Uterus (tissue), 4 donors: ENCODE measurements around the gene GIPC3. TPM values are rescaled to one million over a fixed set of nuclear protein-coding genes. Genes with fewer than 3 reads are reported as not detected.
A peak's percentile ranks its signal among the peaks of the same experiment; 100 is the strongest.
"Not testable (repeated sequence)": the region's sequence is repeated elsewhere in the genome, so short reads cannot be mapped to it uniquely, and the experiment has no call there.

ENCODE experiments used
- DNase-seq, 2 donors: peaks; one replicate each; pipeline ENCODE4 v3.0.0-alpha.2; 2019 to 2020
- H3K27ac ChIP-seq, 2 donors: fragments of 200-600 bp; sonication (generic); 1 replicate in 1 of 2; 2 replicates in 1 of 2; pipeline ENCODE4 v1.5.1; 2016 to 2018
- H3K27me3 ChIP-seq, 2 donors: fragments of 200-600 bp; sonication (generic); one replicate each; pipeline ENCODE4 v1.5.1; 2018 to 2019; ENCODE audit warnings: control low read depth in 1 of 2
- H3K36me3 ChIP-seq, 2 donors: fragments of 200-600 bp; sonication (generic); one replicate each; pipeline ENCODE4 v1.5.1; 2019; ENCODE audit warnings: control low read depth in 1 of 2
- H3K4me1 ChIP-seq, 2 donors: fragments of 200-600 bp; sonication (generic); one replicate each; pipeline ENCODE4 v1.5.1; 2018 to 2019; ENCODE audit warnings: control low read depth in 1 of 2
- H3K4me3 ChIP-seq, 2 donors: fragments of 200-600 bp; sonication (generic); 1 replicate in 1 of 2; 2 replicates in 1 of 2; pipeline ENCODE4 v1.5.1; 2018 to 2019; ENCODE audit warnings: mild to moderate bottlenecking in 1 of 2
- H3K9me3 ChIP-seq, 2 donors: fragments of 200-600 bp; sonication (generic); one replicate each; pipeline ENCODE4 v1.5.1; 2019; ENCODE audit warnings: control low read depth in 1 of 2
- CTCF ChIP-seq, 4 experiments: fragments of 200-600 bp in 2 of 4; fragments of 450-650 bp in 2 of 4; sonication (generic) in 2 of 4; IDR thresholded peaks; one replicate each; pipeline ENCODE4 v1.5.1; 2016 to 2019; ENCODE audit warnings: antibody characterized with exemption in 4 of 4, mild to moderate bottlenecking in 2 of 4, moderate library complexity in 1 of 4
- POLR2A ChIP-seq, 2 donors: fragments of 450-650 bp; IDR thresholded peaks; one replicate each; pipeline ENCODE4 v1.6.1; 2016; ENCODE audit warnings: antibody characterized with exemption in 2 of 2, mild to moderate bottlenecking in 1 of 2, moderate library complexity in 1 of 2
- intact Hi-C: fragments of 100-400 bp; cut with DNase I; formaldehyde crosslinking; loops from one replicate; pipeline ENCODE4 v1.15.1; 2023; ENCODE audit warnings: low total_unique reads
- total RNA-seq, 4 donors: library from RNA; depleted of rRNA in 3 of 4; stranded (reverse); fragments of >200 nt in 3 of 4; gene quantifications; one replicate each; pipeline versions ENCODE4 v1.1.0 to v1.2.4, GENCODE V29; 2014 to 2023
- donor health status: DM: yes; HTN: yes; CAD: no.

Gene GIPC3
- total RNA-seq, 4 donors from 2014 or later = 0.07 to 4.0 TPM; not detected in 2

- no peaks in the 10 kb centered on the region for H3K9me3 ChIP-seq
- no peak for DNase-seq
- no peaks in the 10 kb centered on the region for H3K27me3 ChIP-seq
- peak overlapping the region; percentile 87 to 89 for H3K4me3 ChIP-seq
- H3K27ac ChIP-seq = peak overlapping the region; percentile 91 to 92
- H3K36me3 ChIP-seq = no peaks in the 10 kb centered on the region
- TF ChIP-seq POLR2A (IDR thresholded peaks at IDR 0.05) (no peak), CTCF (IDR thresholded peaks at IDR 0.05) (no peak)
- peaks cover 7 to 10% of the 10 kb centered on the region in 2 donors for H3K4me1 ChIP-seq
- intact Hi-C loops = no loop called here
These were observed 40.8 kb downstream of the GIPC3 start for GRCh38 chr19:3625996-3626472.

GRCh38 chr19:3626473-3627350, 41.4 kb downstream of the GIPC3 start, which contains the start of gene CACTIN:
Gene CACTIN (minus strand): TSS chr19:3626790. CDS start chr19:3626762, 28 bp downstream.
- peak; percentile 98 to 99 for DNase-seq
- Histone ChIP-seq H3K27me3 (no peaks in the 10 kb centered on the region), H3K4me3 (peak within 1 kb of the TSS; percentile 87 to 89), H3K9me3 (no peaks in the 10 kb centered on the region), H3K27ac (peak within 1 kb of the TSS; percentile 91 to 92), H3K4me1 (peaks cover 7 to 10% of the 10 kb centered on the region in 2 donors), H3K36me3 (no peaks in the 10 kb centered on the region)
- TF ChIP-seq CTCF (IDR thresholded peaks at IDR 0.05) (peak in 2 of 4 experiments; percentile 51 to 53), POLR2A (IDR thresholded peaks at IDR 0.05) (peak; percentile 32 to 78)
- intact Hi-C loops = no loop called here

GRCh38 chr19:3627351-3627723, 42.1 kb downstream of the GIPC3 start:
- intact Hi-C loops = no loop called here
- peaks cover 7 to 10% of the 10 kb centered on the region in 2 donors for H3K4me1 ChIP-seq
- no peaks in the 10 kb centered on the region for H3K9me3 ChIP-seq
- no peak for DNase-seq
- H3K36me3 ChIP-seq = no peaks in the 10 kb centered on the region
- no peaks in the 10 kb centered on the region for H3K27me3 ChIP-seq
- TF ChIP-seq POLR2A (IDR thresholded peaks at IDR 0.05) (no peak), CTCF (IDR thresholded peaks at IDR 0.05) (no peak)
- H3K27ac ChIP-seq = peak overlapping the region in 1 of 2 donors; percentile 91
- no peak overlapping the region for H3K4me3 ChIP-seq

- H3K4me3 ChIP-seq, intact Hi-C loops, H3K9me3 ChIP-seq, DNase-seq, H3K27ac ChIP-seq, H3K36me3 ChIP-seq, H3K4me1 ChIP-seq, H3K27me3 ChIP-seq: not testable (repeated sequence)
These were observed 43.5 kb downstream of the GIPC3 start for GRCh38 chr19:3628766-3629165.

GRCh38 chr19:3631053-3631861, 46.0 kb downstream of the GIPC3 start:
- Histone ChIP-seq H3K27ac (no peak overlapping the region), H3K36me3 (no peaks in the 10 kb centered on the region), H3K9me3 (no peaks in the 10 kb centered on the region), H3K4me3 (no peak overlapping the region), H3K4me1 (no peaks in the 10 kb centered on the region), H3K27me3 (no peaks in the 10 kb centered on the region)
- no peak for TF ChIP-seq CTCF (IDR thresholded peaks at IDR 0.05)
- no peak for TF ChIP-seq POLR2A (IDR thresholded peaks at IDR 0.05)
- intact Hi-C loops = no loop called here
- no peak for DNase-seq
